ENCODE measurements around the gene IMMT.

- TF ChIP-seq POLR2AphosphoS5 (IDR thresholded peaks at IDR 0.05; ENCODE audit: insufficient read depth, low read depth, low read length) = no peak
- TF ChIP-seq CTCF (IDR thresholded peaks at IDR 0.05; ENCODE audit: extremely low read depth in 1 of 2, insufficient read depth in 1 of 2, low read depth in 1 of 2, low read length in 2 of 2) = no peak
- no peak for TF ChIP-seq EZH2 (IDR thresholded peaks at IDR 0.05; ENCODE audit: borderline replicate concordance, low read depth, low read length, severe bottlenecking)
These were observed 22.9 kb upstream of the IMMT start for GRCh38 chr2:86218124-86218523.

All from endothelial cell of umbilical vein (primary cell).